Posterior cingulate gyrus (tissue), 11 donors: Measurements from ENCODE around the gene LSM14A.

Experiments
- DNase-seq, 10 donors: peaks; one replicate each; pipeline versions ENCODE4 v3.0.0 to v3.0.0-alpha.2; 2020 to 2021; ENCODE audit warnings: mixed read lengths in 3 of 10
- intact Hi-C: fragments of 100-400 bp; cut with DNase I; formaldehyde crosslinking; loops from one replicate; pipeline ENCODE4 v1.15.1; 2023

LSM14A gene

DNA sequence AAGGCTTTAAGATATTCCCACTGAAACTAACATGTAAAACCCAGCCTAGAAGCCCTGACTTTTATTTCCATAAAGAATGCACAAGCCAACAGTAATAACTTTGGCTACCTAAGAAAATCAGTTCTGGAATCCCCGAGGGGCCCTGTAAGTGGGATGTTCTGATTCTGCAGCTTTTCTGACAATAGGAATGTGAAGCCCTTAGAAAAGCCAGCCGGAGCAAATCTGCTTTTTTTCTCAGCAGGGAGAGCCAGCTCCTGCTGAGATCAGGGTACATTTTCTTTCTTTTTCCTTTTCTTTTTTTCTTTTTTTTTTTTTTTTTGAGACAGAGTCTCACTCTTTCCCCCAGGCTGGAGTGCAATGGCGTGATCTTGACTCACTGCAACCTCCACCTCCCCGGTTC, 74.0 kb downstream of the LSM14A start:
- intact Hi-C loops, result no loop called here
- DNase-seq, result no peak

DNA sequence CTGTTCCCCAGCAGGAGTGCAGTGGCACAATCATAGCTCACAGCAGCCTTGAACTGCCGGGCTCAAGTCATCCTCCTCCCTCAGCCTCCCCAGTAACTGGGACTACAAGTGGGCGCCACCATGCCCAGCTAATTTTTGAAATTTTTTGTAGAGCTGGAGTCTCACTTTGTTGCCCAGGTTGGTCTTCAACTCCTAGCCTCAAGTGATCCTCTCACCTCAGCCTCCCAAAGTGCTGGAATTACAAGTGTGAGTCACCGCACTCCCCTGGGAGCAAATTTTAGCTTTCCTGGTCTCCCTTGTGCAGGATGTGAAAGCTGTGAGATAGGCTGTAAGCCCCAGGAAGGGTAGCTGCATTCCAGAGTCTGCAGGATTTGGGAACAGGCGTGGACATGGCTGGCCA, 76.6 kb downstream of the LSM14A start:
- no peak for DNase-seq
- intact Hi-C loops, result no loop called here

DNA sequence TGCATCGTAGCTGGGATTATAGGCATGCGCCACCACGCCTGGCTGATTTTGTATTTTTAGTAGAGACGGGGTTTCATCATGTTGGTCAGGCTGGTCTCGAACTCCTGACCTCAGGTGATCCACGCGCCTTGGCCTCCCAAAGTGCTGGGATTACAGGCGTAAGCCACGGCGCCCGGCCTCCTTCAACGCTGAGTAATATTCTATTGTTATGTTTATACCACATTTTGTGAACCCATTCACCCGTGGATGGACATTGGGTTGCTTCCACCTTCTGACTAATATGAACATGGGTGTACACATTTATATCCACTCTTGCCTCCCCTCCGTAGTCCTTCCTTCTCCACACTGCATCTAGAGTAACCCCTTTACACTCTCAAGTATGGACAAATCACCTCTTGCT, 80.9 kb downstream of the LSM14A start:
- peak in 2 of 10 donors; percentile 34 to 55 for DNase-seq
- intact Hi-C loops, result loop anchor here (10.0 kb wide), 1 partner anchor 82 kb away; no protein-coding TSS in a partner anchor

DNA sequence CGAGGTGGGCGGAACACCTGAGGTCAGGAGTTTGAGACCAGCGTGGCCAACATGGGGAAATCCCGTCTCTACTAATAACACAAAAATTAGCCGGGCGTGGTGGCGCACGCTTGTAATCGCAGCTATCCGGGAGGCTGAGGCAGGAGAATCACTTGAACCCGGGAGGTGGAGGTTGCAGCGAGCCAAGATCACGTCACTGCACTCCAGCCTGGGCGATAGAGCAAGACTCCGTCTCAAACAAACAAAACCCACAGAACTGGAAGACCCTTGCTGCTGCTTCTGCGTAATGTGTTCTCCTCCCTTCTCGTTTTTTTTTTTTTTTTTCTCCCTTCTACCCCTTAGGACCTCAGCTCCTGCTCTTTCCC, 81.4 kb downstream of the LSM14A start:
- intact Hi-C loops, result loop anchor here (10.0 kb wide), 1 partner anchor 81 kb away; no protein-coding TSS in a partner anchor
- DNase-seq, result peak in 1 of 10 donors; percentile 67

DNA sequence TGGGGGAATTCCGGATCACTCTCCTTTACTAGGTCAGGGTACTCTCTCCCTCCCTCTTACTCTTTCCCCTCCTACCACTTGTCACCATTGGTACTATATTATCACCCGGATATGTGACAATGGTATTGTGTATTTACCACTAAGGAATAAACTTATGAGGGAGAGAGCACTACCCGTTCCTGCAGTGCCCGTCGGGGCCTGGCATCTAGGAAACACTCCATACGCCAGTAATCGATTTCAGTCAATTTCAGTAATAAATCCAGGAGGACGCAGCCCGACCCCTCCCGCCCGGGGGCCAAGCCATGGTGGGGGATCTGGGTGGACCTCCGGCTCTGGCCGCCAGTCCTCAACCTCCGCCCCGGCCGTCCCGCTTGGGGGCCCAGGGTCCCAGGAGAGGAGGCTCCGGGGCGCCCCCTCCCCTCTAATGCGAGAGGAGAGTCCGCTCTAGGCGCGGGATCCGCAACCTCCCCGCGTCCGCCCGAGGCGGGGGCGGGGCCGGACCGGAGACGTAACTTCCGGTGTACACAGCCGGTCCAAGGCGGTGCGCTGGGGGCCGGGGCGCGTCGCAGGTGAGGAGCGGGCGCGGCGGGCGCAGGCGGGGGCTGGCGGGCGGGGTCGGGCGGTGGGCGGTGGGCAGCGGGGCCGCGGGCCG, 81.9 kb downstream of the LSM14A start, which contains the start of gene GARRE1:
GARRE1 (plus strand) TSS at position 509 of the 652 bp plus-strand sequence. CDS start 45,920 bp downstream, outside the sequence.
- peak; percentile 79 to 98 (median 87) for DNase-seq
- intact Hi-C loops, result loop anchor here (10.0 kb wide), 1 partner anchor 81 kb away; no protein-coding TSS in a partner anchor

DNA sequence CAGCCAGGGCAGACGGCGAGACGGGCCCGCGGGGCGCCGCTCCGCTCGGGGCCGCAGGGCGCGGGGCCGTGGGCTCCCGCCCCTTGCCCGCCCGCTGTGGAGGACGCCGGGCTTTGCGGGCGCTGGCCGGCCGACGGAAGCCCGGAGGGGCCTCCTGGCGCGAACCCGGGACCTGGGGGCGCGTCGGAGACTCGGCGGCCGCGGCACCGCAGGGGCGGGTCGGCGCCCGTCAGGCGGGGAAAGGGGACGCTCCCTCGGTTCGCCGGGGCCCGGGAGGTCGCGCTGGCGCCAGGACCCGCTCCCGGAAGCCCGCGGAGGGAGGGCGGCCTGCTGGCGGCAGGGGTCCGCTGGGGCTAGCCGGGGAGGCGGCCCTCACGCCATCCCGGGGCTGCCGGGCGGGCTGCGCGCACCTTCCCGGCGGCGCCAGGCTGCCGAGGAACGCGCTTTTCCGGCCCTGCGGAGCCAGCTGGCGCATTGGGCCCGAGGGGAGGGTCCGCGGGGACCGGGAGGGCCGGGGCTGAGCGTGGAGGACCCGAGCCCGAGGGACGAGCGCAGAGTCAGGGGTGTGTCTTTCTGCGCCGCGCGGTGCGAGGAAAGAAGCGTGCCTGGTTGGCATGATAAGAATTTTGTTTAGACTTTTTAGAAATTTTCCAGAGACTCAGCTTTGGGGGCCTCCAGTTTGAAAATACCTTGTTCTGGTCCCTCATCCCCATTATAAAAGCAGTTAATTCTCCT, 82.6 kb downstream of the LSM14A start:
- DNase-seq, result peak in 7 of 10 donors; percentile 33 to 92 (median 56)
- intact Hi-C loops, result loop anchor here (10.0 kb wide), 1 partner anchor 80 kb away; no protein-coding TSS in a partner anchor

DNA sequence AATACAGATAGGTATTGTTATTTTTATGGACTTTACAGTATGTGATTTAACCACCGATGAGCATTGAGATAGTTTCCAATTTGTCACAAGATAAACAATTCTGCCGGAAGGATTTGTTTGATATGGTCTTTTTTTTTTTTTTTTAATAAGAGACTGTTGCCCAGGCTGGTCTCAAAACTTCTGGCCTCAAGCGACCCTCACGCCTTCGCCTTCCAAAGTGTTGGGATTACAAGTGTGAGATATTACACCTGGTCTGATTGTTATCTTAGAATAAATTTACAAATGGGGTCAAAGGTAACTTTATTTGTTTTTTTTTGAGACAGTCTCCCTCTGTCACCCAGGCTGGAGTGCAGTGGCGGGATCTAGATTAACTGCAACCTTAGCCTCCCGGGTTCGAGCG, 83.2 kb downstream of the LSM14A start:
- DNase-seq, result no peak
- intact Hi-C loops, result loop anchor here (10.0 kb wide), 1 partner anchor 79 kb away; no protein-coding TSS in a partner anchor

DNA sequence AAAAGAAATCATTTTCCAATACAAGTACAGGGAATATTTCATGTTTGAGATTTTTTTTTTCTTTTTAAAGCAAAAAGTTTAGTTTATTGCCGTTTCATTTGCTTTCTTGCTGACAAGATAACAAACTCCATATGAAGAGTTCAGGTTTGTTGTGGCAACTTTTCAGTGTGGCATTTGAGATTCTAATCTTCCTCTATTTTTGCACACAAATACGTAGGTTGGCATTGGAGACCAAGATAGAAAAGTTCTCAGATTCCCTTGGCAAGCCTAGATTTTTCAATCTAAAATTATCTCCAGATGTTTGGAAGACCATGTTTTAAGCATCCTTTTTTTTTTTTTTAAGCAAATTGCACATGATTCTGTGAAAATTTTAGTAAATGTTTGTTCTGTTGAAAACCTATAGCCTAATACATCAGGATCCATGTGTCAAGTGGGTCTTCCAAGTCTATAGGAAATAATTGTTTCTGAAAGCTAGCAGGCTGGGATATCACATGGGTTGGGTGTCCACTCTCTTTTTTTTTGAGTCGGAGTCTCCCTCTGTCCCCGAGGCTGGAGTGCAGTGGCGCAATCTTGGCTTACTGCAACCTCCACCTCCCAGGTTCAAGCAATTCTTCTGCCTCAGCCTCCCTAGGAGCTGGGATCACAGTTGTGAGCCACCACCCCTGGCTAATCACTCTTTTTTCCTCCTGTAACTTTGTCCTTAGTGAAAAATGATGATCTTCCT, 84.7 kb downstream of the LSM14A start:
- no peak for DNase-seq
- intact Hi-C loops, result loop anchor here (10.0 kb wide), 1 partner anchor 78 kb away; no protein-coding TSS in a partner anchor

DNA sequence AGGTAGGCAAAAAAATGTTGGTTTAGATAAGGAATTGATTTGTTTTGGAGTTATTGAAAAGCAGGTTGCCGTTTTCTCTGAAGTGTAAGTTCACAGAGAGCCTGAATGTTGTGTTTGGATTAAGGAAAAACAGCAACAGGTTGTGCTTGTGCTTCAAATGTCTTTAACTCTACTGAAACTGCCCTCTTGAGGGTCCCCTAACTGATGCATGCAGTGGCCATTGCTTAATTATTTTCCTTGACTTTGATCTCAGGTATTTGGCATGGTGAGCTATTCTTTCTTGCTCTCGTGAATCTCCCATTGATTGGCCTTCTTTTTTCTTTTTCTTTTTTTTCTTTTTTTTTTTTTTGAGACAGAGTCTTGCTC, 85.2 kb downstream of the LSM14A start:
- DNase-seq, result no peak
- intact Hi-C loops, result loop anchor here (10.0 kb wide), 1 partner anchor 77 kb away; no protein-coding TSS in a partner anchor

DNA sequence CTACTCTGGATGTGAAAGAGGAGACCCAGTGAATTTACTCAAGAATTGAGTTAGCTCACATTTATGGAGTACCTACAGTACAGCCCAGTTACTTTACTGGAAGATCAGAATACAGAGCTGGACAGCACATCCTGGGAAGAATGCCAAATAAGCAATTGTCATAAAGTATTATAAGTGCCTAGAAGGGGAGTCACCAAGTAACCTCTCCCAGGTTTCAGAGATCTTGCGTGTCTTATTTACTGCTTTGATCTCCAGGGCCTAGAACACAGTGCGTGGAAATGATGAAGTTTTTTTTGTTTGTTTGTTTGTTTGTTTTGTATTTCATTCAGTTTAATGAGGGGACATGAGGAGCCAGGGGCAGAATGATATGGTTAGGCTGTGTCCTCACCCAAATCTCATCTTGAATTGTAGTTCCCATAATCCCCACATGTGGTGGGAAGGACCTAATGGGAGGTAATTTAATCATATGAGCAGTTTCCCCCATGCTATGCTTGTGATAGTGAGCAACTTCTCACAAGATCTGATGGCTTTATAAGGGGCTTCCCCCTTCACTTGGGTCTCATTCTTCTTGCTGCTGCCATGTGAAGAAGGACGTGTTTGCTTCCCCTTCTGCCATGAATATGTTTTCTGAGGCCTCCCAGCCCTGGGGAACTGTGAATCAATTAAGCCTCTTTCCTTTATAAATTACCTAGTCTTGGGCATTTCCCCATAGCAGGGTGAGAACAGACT, 87.2 kb downstream of the LSM14A start:
- DNase-seq, result no peak
- intact Hi-C loops, result loop anchor here (10.0 kb wide), 1 partner anchor 75 kb away; no protein-coding TSS in a partner anchor

DNA sequence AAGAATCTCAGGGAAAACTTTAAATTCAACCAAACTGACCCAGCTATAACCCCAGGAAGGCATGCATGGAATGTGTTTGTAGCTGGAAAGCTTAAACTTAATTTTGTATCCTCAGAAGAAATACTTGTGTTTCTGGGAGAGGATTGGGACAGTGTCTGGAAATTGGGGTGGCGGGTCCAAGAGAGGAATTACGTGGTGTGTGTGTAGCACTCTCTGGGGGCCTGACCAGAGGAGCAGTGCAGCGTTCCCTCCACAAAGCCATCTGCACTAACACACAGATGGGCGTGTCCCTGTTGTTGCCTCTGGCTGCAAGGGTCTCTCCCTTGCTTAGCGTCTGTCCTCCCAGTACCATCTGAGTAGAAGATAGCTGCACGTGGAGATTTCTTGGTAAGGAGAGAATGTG, 88.5 kb downstream of the LSM14A start:
- intact Hi-C loops, result no loop called here
- peak in 1 of 10 donors; percentile 40 for DNase-seq

DNA sequence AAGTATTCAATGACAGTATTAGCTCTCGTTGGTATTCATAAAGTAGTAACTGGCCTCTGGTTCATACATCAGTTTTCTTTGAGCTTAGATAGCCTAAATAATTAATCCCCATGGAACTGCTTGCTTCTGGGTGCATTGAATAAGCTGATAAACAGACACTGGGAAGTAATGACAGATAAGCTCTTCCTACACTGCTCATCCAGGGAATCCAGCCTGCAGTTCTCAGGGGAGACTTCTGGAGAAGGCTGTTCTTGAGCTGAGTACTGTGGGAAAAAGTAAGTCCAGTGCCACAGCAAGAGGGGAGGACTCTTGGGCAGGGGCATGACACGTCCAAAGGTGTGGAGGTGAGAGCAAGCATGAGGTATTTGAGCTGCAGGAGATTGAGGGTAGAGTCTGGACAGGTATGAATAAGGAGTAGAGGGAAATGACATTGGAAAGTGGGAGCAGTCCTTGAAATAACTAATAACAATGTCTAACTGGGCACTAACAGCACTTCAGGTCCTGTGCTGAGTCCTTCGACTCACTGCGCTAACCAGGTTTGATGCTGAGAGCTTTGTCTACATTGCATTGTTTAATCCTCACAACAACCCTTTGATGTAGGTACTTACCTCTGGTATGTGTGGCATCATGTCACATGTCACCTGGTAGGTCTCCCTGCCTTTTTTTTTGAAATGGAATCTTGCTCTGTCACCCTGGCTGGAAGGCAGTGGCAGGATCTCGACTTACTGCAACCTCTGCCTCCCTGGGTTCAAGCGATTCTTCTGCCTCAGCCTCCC, 89.2 kb downstream of the LSM14A start:
- peak in 1 of 10 donors; percentile 26 for DNase-seq

DNA sequence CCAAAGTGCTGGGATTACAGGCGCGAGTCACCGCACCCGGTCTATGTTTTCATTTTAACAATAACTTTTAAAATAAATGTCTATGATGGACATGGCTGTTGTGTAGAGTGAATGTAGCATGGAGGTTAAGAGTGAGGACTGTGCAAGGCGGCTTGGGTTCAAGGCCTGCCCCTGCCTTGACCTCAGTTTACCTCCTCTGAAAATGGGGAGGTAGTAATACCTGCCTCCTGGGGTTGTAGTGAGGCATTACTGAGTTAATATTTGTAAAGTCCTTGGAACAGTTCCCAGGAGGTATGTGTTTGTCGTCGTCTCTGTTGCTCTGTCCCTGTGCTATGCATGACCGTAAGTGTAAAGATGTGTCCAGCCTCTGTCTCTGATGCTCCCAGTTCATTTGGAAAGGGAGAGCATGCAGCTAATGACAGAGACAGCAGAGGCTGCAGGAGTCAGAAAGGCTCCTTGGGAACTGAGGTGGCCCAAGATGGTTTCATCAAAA, 91.5 kb downstream of the LSM14A start:
- DNase-seq, result no peak
- intact Hi-C loops, result no loop called here

More for the DNA sequence above, 89.2 kb downstream of the LSM14A start:
- intact Hi-C loops, result no loop called here

DNA sequence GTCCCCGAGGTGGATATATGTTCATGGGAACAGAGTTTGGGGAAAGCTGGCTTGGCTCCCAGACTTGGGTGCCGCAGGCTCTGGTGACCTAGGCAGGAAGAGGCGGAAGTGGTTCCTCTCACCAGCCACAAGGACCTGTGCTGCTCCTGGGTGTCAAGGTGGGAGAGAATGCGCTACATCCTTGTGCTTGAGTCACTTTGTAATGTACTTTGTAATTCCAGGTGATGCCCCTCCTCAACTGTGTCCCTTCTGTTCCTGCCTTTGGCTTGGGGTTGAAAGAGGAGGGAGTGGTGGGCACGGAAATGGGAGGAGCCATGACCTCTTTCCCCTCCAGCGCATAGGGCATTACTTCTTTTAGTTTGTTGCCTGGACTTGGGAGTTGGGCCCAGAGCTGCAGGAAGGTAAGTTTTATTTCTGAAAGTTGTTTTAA, 92.9 kb downstream of the LSM14A start:
- intact Hi-C loops, result no loop called here

DNA sequence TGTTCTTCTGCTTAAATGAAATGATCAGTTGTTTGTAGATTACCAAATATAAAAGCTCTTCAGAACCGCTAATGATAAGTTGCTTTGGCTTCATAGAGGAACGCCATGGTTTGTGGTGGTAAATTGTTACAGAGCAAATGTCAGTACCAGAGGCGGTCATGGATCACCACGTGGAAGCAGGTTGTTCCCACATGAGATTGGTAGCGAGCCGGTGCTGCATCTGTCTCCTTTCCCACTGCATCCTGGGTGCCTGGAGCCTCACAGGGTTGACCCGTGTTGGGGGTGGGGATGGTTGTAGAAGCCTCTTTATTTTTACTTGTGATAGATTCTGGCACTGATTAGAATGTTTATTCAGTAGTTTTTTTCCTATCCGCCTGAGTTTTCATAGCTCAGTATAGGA, 96.8 kb downstream of the LSM14A start:
- intact Hi-C loops, result no loop called here
- DNase-seq, result peak in 1 of 10 donors; percentile 52

More for the DNA sequence above, 92.9 kb downstream of the LSM14A start:
- no peak for DNase-seq

DNA sequence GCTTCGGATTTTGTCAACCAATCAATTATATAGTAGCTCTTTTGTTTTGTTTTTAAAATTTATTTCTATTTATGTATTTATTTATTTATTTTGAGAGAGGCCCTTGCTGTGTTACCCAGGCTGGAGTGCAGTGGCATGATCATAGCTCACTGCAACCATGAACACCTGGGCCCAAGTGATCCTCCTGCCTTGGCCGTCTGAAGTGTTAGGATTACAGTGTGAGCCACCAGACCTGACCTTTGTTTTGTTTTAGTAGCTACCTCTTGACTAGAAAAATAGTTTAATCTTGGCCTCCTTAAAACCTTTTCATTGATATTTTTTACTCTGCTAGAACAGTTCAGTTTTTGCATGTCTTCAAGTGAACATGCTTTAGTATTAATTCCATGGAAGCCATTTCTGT, 97.2 kb downstream of the LSM14A start:
- DNase-seq, result no peak
- intact Hi-C loops, result no loop called here

DNA sequence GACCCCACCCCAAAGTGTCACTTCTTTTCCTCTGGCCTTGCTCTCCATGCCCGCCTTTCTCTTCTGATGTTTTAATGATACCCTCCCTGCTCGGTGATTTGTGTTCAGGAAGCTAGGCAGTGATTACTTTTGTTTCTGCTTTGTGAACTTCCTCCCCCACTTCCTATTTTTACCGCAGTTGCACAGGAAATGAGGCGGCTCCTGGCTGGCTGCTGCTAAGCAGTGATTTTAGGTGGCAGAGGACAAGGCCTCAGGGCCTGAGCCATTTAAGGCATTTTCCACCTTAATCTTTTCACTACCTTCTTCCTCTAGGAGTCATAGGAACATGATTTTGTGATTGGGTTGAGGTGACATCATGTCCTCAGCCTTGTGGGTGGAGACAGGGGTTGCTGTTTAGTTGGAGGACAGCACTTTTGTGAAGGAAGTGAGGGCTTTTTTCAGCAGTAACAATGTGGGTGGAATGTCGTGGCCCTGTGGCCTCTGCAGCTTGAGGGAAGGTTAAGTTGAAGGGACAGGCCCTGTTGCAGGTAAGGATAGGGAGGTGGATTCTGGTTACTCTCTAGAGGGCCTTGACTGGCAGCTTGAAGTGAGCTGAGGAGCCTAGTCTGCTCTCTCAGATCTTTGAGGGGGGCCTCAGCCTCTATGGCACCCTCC, 97.8 kb downstream of the LSM14A start:
- DNase-seq, result no peak
- intact Hi-C loops, result no loop called here

DNA sequence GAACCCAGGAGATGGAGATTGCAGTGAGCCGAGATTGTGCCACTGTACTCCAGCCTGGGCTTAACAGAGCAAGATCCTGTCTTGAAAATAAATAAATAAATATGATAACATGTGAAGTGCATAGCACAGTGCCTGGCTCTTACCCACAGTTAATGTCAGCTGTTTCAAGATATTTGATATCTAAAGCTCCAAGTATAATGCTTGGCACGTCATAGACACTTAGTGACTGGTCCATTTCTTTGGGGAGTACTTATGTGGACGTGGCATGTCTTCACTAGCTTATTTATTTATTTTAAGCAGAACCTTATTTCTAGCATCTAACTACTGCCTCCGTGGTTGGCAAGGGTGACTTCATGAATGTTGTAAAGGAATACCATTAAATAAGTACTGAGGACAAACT, 100.8 kb downstream of the LSM14A start:
- DNase-seq, result no peak
- intact Hi-C loops, result no loop called here
